ENCODE results near the gene CDK10. TPM values are rescaled to one million over a fixed set of nuclear protein-coding genes. Genes with fewer than 3 reads are reported as not detected.

CDK10 gene
- total and polyA plus RNA-seq, 10 of the 15 experiments (the other 5 are each of a cell fraction or from before 2014, with no cell fraction given), result 1.5 to 58.7 (median 36.0) TPM

GRCh38 chr16:89686520-89687091, at the start of gene CDK10 (continued):
- TF ChIP-seq DPF2 (IDR thresholded peaks at IDR 0.05) (0 out of 2 replicates have a peak, but pooled peaks have one; percentile 57), CHD2 (IDR thresholded peaks at IDR 0.05; ENCODE audit: borderline replicate concordance, low read depth, low read length) (no peak; the same call in 1 of the 2 replicates), MEF2A (IDR thresholded peaks at IDR 0.05; ENCODE audit: insufficient read depth, low read depth, low read length) (no peak), KDM1A (IDR thresholded peaks at IDR 0.05; ENCODE audit: borderline replicate concordance) (no peak), SIN3A (IDR thresholded peaks at IDR 0.05; ENCODE audit: low read depth, low read length) (peak; percentile 79; the same call in 1 of the 2 replicates), BRCA1 (IDR thresholded peaks at IDR 0.05; ENCODE audit: low read depth, low read length) (no peak), ZBTB4 (CRISPR knock-in tag; IDR thresholded peaks at IDR 0.05) (no peak), POLR2AphosphoS5 (IDR thresholded peaks at IDR 0.05; ENCODE audit: low read length) (peak; percentile 95), SUZ12 (IDR thresholded peaks at IDR 0.05; ENCODE audit: unreplicated experiment) (no peak), NFXL1 (IDR thresholded peaks at IDR 0.05; ENCODE audit: borderline replicate concordance) (no peak), SMAD1 (IDR thresholded peaks at IDR 0.05; ENCODE audit: low read depth, partially characterized antibody) (no peak), SMARCA5 (IDR thresholded peaks at IDR 0.05) (no peak), MAX (IDR thresholded peaks at IDR 0.05; ENCODE audit: low read depth, low read length) (peak; percentile 79), WRNIP1 (IDR thresholded peaks at IDR 0.05; ENCODE audit: borderline replicate concordance, low read depth, low read length) (no peak), ETV6 (conservative IDR thresholded peaks at IDR 0.05 in 1 of 2, IDR thresholded peaks at IDR 0.05 in 1 of 2; ENCODE audit: borderline replicate concordance in 1 of 2, low read depth in 1 of 2) (no peak), ATF7 (IDR thresholded peaks at IDR 0.05; ENCODE audit: low read depth) (no peak), CEBPZ (IDR thresholded peaks at IDR 0.05; ENCODE audit: low read depth, low read length) (no peak), MTA3 (IDR thresholded peaks at IDR 0.05; ENCODE audit: borderline replicate concordance, low read length) (no peak), ZNF274 (IDR thresholded peaks at IDR 0.05; ENCODE audit: insufficient read depth, insufficient read length) (no peak)
- TF ChIP-seq, protein P1, sequence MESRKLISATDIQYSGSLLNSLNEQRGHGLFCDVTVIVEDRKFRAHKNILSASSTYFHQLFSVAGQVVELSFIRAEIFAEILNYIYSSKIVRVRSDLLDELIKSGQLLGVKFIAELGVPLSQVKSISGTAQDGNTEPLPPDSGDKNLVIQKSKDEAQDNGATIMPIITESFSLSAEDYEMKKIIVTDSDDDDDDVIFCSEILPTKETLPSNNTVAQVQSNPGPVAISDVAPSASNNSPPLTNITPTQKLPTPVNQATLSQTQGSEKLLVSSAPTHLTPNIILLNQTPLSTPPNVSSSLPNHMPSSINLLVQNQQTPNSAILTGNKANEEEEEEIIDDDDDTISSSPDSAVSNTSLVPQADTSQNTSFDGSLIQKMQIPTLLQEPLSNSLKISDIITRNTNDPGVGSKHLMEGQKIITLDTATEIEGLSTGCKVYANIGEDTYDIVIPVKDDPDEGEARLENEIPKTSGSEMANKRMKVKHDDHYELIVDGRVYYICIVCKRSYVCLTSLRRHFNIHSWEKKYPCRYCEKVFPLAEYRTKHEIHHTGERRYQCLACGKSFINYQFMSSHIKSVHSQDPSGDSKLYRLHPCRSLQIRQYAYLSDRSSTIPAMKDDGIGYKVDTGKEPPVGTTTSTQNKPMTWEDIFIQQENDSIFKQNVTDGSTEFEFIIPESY (IDR thresholded peaks at IDR 0.05), result no peak
